Astrocyte of the spinal cord (primary cell): ENCODE results near the gene HEATR5B.
"Not testable (repeated sequence)": the region's sequence is repeated elsewhere in the genome, so short reads cannot be mapped to it uniquely, and the experiment has no call there.

ENCODE experiments used
- DNase-seq: peaks from one replicate; pipeline ENCODE4 v3.0.0; 2011; ENCODE audit warnings: low read depth, low spot score
- H3K4me3 ChIP-seq: 2 replicates; pipeline ENCODE4 v1.5.1; 2011; ENCODE audit warnings: low read depth, mild to moderate bottlenecking, low read length, moderate library complexity
- in situ Hi-C: cut with HindIII; loops from 2 replicates; pipeline ENCODE4 v1.10.0; 2017; ENCODE audit warnings: low sequenced_read_pairs
- TF ChIP-seq, protein P1 (sequence below): IDR thresholded peaks from 2 replicates; pipeline ENCODE4 v1.5.1; 2012; ENCODE audit warnings: low read depth, mild to moderate bottlenecking, low read length, inconsistent platforms

HEATR5B gene

DNA sequence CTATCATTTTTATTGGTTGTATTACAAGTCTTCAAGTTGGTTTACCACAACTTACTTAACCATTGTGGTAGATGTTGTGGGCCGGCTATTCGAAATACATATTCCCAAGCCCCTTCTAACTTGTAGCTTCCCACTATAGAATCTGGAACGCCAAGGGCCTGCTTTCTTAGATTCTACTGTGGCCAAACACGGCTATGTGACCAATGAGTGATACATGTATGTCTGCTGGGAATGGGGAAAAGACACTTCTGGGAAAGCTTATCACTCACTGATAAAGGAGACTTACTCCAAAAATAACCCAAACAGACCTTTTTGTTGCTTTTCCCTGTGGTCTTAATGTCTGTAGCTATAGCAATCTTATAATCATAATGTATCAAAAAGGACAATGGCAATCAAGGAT lies 142.3 kb downstream of the HEATR5B start:
- in situ Hi-C loops, result no loop called here
- H3K4me3 ChIP-seq, result no peak overlapping the region
- no peak for DNase-seq
- TF ChIP-seq, protein P1, sequence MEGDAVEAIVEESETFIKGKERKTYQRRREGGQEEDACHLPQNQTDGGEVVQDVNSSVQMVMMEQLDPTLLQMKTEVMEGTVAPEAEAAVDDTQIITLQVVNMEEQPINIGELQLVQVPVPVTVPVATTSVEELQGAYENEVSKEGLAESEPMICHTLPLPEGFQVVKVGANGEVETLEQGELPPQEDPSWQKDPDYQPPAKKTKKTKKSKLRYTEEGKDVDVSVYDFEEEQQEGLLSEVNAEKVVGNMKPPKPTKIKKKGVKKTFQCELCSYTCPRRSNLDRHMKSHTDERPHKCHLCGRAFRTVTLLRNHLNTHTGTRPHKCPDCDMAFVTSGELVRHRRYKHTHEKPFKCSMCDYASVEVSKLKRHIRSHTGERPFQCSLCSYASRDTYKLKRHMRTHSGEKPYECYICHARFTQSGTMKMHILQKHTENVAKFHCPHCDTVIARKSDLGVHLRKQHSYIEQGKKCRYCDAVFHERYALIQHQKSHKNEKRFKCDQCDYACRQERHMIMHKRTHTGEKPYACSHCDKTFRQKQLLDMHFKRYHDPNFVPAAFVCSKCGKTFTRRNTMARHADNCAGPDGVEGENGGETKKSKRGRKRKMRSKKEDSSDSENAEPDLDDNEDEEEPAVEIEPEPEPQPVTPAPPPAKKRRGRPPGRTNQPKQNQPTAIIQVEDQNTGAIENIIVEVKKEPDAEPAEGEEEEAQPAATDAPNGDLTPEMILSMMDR, result no peak

DNA sequence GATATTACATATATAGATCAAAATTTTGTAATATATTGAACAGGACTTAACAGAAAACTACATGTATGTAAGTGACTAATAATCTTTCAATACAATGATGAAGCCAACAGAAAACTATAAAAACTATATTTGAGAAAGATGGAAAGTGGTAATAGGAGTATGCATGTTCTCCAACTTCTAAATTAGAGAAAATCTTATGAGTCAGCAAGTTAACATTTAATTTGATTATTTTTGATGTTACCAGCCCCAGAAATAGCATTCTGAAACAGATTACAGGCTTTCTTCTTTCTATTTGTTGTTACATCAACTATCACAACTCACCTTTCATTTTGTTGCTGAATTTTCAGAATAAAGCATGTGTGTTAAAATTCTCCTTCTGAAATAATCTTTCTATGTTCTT lies 147.6 kb downstream of the HEATR5B start:
- DNase-seq, in situ Hi-C loops, H3K4me3 ChIP-seq: not testable (repeated sequence)

DNA sequence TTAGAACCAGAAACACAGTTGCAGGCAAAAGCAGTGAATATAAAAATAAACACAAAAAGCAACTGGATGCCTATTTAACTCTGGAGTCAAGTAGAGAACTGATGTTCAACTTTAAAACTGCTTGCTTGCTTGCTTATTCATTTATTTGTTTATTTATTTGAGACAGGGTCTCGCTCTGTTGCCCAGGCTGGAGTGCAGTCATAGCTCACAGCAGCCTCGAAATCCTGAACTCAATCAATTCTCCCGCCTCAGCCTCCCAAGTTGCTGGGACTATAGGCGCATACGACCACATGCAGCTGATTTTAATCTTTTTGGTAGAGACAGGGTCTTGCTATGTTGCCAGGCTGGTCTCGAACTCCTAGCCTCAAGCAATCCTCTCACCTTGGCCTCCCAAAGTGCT lies 152.5 kb downstream of the HEATR5B start:
- DNase-seq, H3K4me3 ChIP-seq, in situ Hi-C loops: not testable (repeated sequence)
